ENCODE measurements around the gene HECTD4. TPM values are rescaled to one million over a fixed set of nuclear protein-coding genes. Genes with fewer than 3 reads are reported as not detected.
"Not testable (repeated sequence)": the region's sequence is repeated elsewhere in the genome, so short reads cannot be mapped to it uniquely, and the experiment has no call there.

HECTD4 gene
- total and polyA plus RNA-seq, 4 donors = 4.3 to 80.1 (median 25.5) TPM

DNA sequence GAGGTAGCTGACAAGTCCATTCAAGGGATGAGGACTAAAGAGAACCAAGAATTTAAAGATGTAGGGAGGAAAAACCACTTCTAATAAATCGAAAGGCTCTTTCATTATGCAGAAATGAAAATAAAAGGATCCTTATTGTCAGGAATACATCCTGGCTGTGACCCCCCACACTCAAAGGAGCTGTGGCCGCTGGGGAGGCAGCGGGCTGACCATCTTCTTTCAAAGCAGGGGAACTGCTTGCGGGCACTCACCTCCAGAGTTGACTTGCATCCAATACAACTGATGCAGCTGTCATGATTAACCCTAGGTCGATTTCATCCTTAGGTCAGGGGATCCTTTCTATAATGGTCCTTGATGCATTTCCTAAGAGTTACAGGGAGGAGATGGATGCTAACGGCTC is 221.6 kb downstream of the HECTD4 start:
- WGBS = 96% methylated on average over 6 of the region's 6 CpGs
- DNase-seq (ENCODE audit: low spot score) = no peak
- peaks cover 15 to 45% (median 25%) of the 10 kb centered on the region in 4 donors for H3K36me3 ChIP-seq (ENCODE audit: control insufficient read depth in 4 of 4, insufficient read depth in 3 of 4, low read depth in 1 of 4, low read length in 3 of 4)

DNA sequence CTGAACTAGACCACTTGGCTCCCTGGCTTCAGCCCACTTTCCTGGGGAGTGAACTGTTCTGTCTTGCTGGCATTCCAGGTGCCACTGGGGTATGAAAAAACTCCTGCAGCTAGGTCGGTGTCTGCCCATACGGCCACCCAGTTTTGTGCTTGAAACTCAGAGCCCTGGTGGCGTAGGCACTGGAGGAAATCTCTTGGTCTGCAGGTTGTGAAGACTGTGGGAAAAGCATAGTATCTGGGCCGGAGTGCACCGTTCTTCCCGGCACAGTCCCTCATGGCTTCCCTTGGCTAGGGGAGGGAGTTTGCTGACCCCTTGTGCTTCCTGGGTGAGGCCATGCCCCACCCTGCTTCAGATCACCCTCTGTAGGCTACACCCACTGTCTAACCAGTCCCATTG is 223.1 kb downstream of the HECTD4 start:
- no peak for TF ChIP-seq RAD21 (IDR thresholded peaks at IDR 0.05)
- no peak for TF ChIP-seq TAF1 (conservative IDR thresholded peaks at IDR 0.05)
- TF ChIP-seq FOXA1 (IDR thresholded peaks at IDR 0.05) = no peak
- TF ChIP-seq, protein P1, sequence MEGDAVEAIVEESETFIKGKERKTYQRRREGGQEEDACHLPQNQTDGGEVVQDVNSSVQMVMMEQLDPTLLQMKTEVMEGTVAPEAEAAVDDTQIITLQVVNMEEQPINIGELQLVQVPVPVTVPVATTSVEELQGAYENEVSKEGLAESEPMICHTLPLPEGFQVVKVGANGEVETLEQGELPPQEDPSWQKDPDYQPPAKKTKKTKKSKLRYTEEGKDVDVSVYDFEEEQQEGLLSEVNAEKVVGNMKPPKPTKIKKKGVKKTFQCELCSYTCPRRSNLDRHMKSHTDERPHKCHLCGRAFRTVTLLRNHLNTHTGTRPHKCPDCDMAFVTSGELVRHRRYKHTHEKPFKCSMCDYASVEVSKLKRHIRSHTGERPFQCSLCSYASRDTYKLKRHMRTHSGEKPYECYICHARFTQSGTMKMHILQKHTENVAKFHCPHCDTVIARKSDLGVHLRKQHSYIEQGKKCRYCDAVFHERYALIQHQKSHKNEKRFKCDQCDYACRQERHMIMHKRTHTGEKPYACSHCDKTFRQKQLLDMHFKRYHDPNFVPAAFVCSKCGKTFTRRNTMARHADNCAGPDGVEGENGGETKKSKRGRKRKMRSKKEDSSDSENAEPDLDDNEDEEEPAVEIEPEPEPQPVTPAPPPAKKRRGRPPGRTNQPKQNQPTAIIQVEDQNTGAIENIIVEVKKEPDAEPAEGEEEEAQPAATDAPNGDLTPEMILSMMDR (IDR thresholded peaks at IDR 0.05; ENCODE audit: low read depth, low read length, missing input control) = no peak
- no peak for TF ChIP-seq GABPA (IDR thresholded peaks at IDR 0.05 in 1 of 2, conservative IDR thresholded peaks at IDR 0.05 in 1 of 2)
- TF ChIP-seq HNF4A (conservative IDR thresholded peaks at IDR 0.05) = no peak
- TF ChIP-seq YY1 (IDR thresholded peaks at IDR 0.05) = no peak
- no peak for TF ChIP-seq FOXA2 (IDR thresholded peaks at IDR 0.05)
- TF ChIP-seq, protein P2, sequence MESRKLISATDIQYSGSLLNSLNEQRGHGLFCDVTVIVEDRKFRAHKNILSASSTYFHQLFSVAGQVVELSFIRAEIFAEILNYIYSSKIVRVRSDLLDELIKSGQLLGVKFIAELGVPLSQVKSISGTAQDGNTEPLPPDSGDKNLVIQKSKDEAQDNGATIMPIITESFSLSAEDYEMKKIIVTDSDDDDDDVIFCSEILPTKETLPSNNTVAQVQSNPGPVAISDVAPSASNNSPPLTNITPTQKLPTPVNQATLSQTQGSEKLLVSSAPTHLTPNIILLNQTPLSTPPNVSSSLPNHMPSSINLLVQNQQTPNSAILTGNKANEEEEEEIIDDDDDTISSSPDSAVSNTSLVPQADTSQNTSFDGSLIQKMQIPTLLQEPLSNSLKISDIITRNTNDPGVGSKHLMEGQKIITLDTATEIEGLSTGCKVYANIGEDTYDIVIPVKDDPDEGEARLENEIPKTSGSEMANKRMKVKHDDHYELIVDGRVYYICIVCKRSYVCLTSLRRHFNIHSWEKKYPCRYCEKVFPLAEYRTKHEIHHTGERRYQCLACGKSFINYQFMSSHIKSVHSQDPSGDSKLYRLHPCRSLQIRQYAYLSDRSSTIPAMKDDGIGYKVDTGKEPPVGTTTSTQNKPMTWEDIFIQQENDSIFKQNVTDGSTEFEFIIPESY (IDR thresholded peaks at IDR 0.05) = no peak
- TF ChIP-seq, protein P3, sequence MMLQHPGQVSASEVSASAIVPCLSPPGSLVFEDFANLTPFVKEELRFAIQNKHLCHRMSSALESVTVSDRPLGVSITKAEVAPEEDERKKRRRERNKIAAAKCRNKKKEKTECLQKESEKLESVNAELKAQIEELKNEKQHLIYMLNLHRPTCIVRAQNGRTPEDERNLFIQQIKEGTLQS (IDR thresholded peaks at IDR 0.05) = no peak
- TF ChIP-seq EGR1 (IDR thresholded peaks at IDR 0.05; ENCODE audit: low read depth in 2 of 2) = no peak
- no peak for TF ChIP-seq NR2F2 (IDR thresholded peaks at IDR 0.05)
- DNase-seq (ENCODE audit: low spot score) = no peak
- Histone ChIP-seq H3K4me3 (ENCODE audit: low read depth in 1 of 3, low read length in 3 of 3) (no peak overlapping the region), H3K9me3 (ENCODE audit: control insufficient read depth in 4 of 4, low read length in 3 of 4) (no peaks in the 10 kb centered on the region), H3K27me3 (ENCODE audit: control insufficient read depth in 4 of 4, insufficient read depth in 4 of 4, low read length in 3 of 4) (no peaks in the 10 kb centered on the region), H3K36me3 (ENCODE audit: control insufficient read depth in 4 of 4, insufficient read depth in 3 of 4, low read depth in 1 of 4, low read length in 3 of 4) (peaks cover 15 to 48% (median 27%) of the 10 kb centered on the region in 4 donors), H3K9ac (ENCODE audit: low read depth in 1 of 2, low read length in 2 of 2) (no peak overlapping the region), H3K27ac (ENCODE audit: low read depth in 1 of 2, low read length in 2 of 2) (no peak overlapping the region), H3K4me1 (ENCODE audit: control insufficient read depth in 4 of 4, insufficient read depth in 4 of 4, low read length in 3 of 4) (no peaks in the 10 kb centered on the region)
- 96% methylated on average over 6 of the region's 6 CpGs for WGBS

More for the DNA sequence above, 221.6 kb downstream of the HECTD4 start:
- Histone ChIP-seq H3K9ac (ENCODE audit: low read depth in 1 of 2, low read length in 2 of 2) (no peak overlapping the region), H3K4me3 (ENCODE audit: low read depth in 1 of 3, low read length in 3 of 3) (no peak overlapping the region), H3K9me3 (ENCODE audit: control insufficient read depth in 4 of 4, low read length in 3 of 4) (no peaks in the 10 kb centered on the region), H3K27me3 (ENCODE audit: control insufficient read depth in 4 of 4, insufficient read depth in 4 of 4, low read length in 3 of 4) (no peaks in the 10 kb centered on the region), H3K27ac (ENCODE audit: low read depth in 1 of 2, low read length in 2 of 2) (no peak overlapping the region), H3K4me1 (ENCODE audit: control insufficient read depth in 4 of 4, insufficient read depth in 4 of 4, low read length in 3 of 4) (no peaks in the 10 kb centered on the region)
- TF ChIP-seq NR2F2 (IDR thresholded peaks at IDR 0.05) (no peak), GABPA (IDR thresholded peaks at IDR 0.05 in 1 of 2, conservative IDR thresholded peaks at IDR 0.05 in 1 of 2) (no peak), YY1 (IDR thresholded peaks at IDR 0.05) (no peak), HNF4A (conservative IDR thresholded peaks at IDR 0.05) (no peak), TAF1 (conservative IDR thresholded peaks at IDR 0.05) (no peak), EGR1 (IDR thresholded peaks at IDR 0.05; ENCODE audit: low read depth in 2 of 2) (no peak), HNF4G (IDR thresholded peaks at IDR 0.05) (no peak), SP1 (IDR thresholded peaks at IDR 0.05) (no peak), RXRA (IDR thresholded peaks at IDR 0.05) (no peak), FOXA2 (IDR thresholded peaks at IDR 0.05) (no peak)
- TF ChIP-seq, protein P1 (IDR thresholded peaks at IDR 0.05; ENCODE audit: low read depth, low read length, missing input control) = no peak
- TF ChIP-seq, protein P2 (IDR thresholded peaks at IDR 0.05) = no peak

DNA sequence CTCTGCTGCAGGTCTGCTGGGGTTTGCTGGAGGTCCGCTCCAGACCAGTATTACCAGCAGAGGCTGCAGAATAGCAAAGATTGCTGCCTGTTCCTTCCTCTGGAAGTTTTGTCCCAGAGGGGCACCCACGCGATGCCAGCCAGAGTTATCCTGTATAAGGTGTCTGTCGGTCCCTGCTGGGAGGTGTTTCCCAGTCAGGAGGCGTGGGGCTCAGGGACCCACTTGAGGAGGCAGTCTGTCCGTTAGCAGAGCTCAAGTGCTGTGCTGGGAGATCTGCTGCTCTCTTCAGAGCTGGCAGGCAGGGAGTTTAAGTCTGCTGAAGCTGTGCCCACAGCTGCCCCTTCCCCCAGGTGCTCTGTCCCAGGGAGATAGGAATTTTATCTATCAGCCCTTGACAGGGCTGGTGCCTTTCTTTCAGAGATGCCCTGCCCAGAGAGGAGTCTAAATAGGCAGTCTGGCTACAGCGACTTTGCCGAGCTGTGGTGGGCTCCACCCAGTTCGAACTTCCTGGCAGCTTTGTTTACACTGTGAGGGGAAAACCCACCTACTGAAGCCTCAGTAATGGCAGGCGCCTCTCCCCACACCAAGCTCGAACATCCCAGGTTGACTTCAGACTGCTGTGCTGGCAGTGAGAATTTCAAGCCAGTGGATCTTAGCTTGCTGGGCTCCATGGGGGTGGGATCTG is 223.6 kb downstream of the HECTD4 start:
- H3K4me3 ChIP-seq (ENCODE audit: low read depth in 1 of 3, low read length in 3 of 3); DNase-seq (ENCODE audit: low spot score); H3K4me1 ChIP-seq (ENCODE audit: control insufficient read depth in 4 of 4, insufficient read depth in 4 of 4, low read length in 3 of 4); H3K27ac ChIP-seq (ENCODE audit: low read depth in 1 of 2, low read length in 2 of 2); H3K9me3 ChIP-seq (ENCODE audit: control insufficient read depth in 4 of 4, low read length in 3 of 4); H3K27me3 ChIP-seq (ENCODE audit: control insufficient read depth in 4 of 4, insufficient read depth in 4 of 4, low read length in 3 of 4); H3K9ac ChIP-seq (ENCODE audit: low read depth in 1 of 2, low read length in 2 of 2): not testable (repeated sequence)
- H3K36me3 ChIP-seq (ENCODE audit: control insufficient read depth in 4 of 4, insufficient read depth in 3 of 4, low read depth in 1 of 4, low read length in 3 of 4) = peaks cover 18 to 51% (median 31%) of the 10 kb centered on the region in 4 donors
- WGBS = 93% methylated on average over 11 of the region's 11 CpGs

All from liver (tissue), 9 donors.